Endometrium (tissue), 2 donors: ENCODE measurements around the gene SFSWAP.
"Not testable (repeated sequence)": the region's sequence is repeated elsewhere in the genome, so short reads cannot be mapped to it uniquely, and the experiment has no call there.

Experiments
- FAIRE-seq: peaks from 2 replicates; lab custom pipeline; 2012; peaks lifted over from hg19 to GRCh38; lab: Jason Lieb, UNC
- donor health status: control.
- donor health status: control.

The SFSWAP gene

GRCh38 chr12:131788070-131788469 is 77.2 kb downstream of the SFSWAP start:
- no peak for FAIRE-seq

- no peak for FAIRE-seq
Measured at GRCh38 chr12:131789638-131790037, 78.7 kb downstream of the SFSWAP start.

GRCh38 chr12:131793243-131794022 is 82.5 kb downstream of the SFSWAP start:
- FAIRE-seq, result no peak

- FAIRE-seq, result no peak
Measured at GRCh38 chr12:131794061-131794460, 83.2 kb downstream of the SFSWAP start.

GRCh38 chr12:131794573-131794972 is 83.7 kb downstream of the SFSWAP start:
- no peak for FAIRE-seq

- FAIRE-seq, result no peak
Measured at GRCh38 chr12:131795064-131795463, 84.2 kb downstream of the SFSWAP start.

- no peak for FAIRE-seq
Measured at GRCh38 chr12:131795690-131796410, 85.0 kb downstream of the SFSWAP start.

GRCh38 chr12:131796411-131796736 is 85.5 kb downstream of the SFSWAP start:
- FAIRE-seq, result no peak

GRCh38 chr12:131796754-131797587 is 86.1 kb downstream of the SFSWAP start:
- FAIRE-seq, result no peak

GRCh38 chr12:131797588-131797934 is 86.7 kb downstream of the SFSWAP start:
- FAIRE-seq, result no peak

- no peak for FAIRE-seq
Measured at GRCh38 chr12:131799195-131799594, 88.3 kb downstream of the SFSWAP start.

- FAIRE-seq, result no peak
Measured at GRCh38 chr12:131799828-131800593, 89.1 kb downstream of the SFSWAP start.

- no peak for FAIRE-seq
Measured at GRCh38 chr12:131800594-131801135, 89.8 kb downstream of the SFSWAP start.

- FAIRE-seq, result no peak
Measured at GRCh38 chr12:131801254-131801866, 90.5 kb downstream of the SFSWAP start.

GRCh38 chr12:131803961-131804521 is 93.2 kb downstream of the SFSWAP start:
- no peak for FAIRE-seq

- no peak for FAIRE-seq
Measured at GRCh38 chr12:131805421-131805820, 94.5 kb downstream of the SFSWAP start.

- no peak for FAIRE-seq
Measured at GRCh38 chr12:131806674-131807073, 95.8 kb downstream of the SFSWAP start.

GRCh38 chr12:131808744-131809371 is 98.0 kb downstream of the SFSWAP start:
- FAIRE-seq, result no peak

- not testable (repeated sequence) for FAIRE-seq
Measured at GRCh38 chr12:131809476-131810254, 98.8 kb downstream of the SFSWAP start.

GRCh38 chr12:131810726-131811125 is 99.8 kb downstream of the SFSWAP start:
- no peak for FAIRE-seq
